K562 treated with DMSO at 1 percent for 12 hours (cell line): ENCODE data around the gene SLC12A7. TPM values are rescaled to one million over a fixed set of nuclear protein-coding genes. Genes with fewer than 3 reads are reported as not detected.

Experiments
- total RNA-seq: library from RNA; unstranded; fragments of 300-600 nt; gene quantifications from 2 replicates; pipeline ENCODE4 v1.2.3, GENCODE V29; 2022; ENCODE audit not compliant: insufficient read depth

Gene SLC12A7
- total RNA-seq: 1.5 and 5.0 TPM in 2 replicates

DNA sequence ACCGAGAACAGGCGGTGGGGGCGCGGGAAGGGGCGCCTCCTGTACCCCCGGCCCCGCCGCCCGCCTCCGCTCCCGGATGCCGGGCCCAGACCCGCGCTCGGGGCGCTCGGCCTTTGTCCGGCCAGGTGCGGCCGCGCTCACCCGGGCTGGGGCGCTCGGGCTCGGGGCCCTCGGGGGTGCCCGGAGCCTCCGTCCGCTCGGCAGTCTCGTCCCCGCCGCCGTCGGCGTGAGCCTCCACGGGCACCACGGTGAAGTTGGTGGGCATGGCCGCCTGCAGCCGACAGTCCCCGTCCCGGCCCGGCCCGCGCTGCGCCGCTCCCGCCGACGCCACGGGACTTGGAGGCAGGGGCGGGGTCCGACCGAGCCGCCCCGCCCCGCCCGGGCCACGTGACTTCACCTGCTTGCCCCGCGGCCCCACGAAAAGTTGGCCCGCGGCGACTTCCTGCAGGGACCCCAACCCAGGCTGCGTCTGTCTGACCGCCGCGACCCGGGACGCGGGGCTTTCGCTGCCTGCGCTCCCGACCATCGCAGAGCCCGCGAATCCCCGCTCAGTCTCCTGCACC lies at the start of gene SLC12A7:
Gene SLC12A7 (minus strand): TSS at position 337 of the 563 bp plus-strand sequence. CDS start 72 bp downstream, at position 265.

DNA sequence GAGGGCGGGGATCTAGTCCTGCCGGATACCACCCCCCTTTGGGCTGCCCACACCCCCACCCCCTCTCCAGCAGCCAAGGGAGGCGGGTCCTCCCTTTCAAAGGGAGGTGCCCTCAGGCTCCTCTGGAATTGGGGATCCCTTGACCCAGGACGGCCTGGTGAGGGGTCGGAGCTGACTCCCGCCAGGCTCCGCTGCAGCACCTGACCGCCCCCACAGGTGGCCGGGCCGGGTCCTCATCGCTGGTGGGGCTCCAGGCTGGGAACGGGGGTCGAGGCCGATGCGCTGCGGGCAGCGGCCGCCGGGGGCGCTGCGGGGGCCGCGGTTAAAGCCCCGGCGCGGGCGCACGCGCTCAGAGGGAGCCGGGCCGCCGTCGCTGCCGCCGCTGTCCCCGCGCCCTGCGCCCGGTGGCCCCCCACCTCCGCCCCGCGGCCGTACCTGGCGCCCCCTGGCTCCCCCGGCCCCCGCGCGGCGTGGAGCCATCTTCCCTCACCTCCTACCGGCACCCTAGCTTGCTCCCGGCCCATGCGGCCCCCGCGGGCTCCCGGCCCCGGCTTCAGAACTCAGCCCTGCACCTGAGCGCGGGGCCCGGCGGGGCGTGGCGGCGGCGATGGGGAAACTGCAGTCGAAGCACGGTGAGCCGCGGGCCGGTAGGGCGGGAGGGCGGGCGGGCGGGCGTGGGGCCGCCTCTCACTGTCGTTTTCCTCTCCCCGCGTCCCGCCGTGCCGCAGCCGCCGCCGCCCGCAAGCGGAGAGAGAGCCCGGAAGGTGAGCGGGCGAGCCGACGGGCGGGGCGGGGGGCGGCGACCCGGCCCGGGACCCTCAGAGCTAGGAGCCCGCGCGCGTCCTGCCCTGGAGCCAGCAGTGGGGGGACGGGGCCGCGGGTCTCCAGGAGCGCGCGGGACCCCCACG lies 103.2 kb downstream of the SLC12A7 start, which contains the start of gene NKD2:
Gene NKD2 (plus strand): TSS at position 352 of the 908 bp plus-strand sequence. CDS start 256 bp downstream, at position 608.

Other genes starting within 250 kb of the SLC12A7 start
- gene BRD9, start 219.3 kb downstream of the SLC12A7 start, total RNA-seq: 24.6 and 30.9 TPM in 2 replicates
- gene TRIP13, start 219.2 kb downstream of the SLC12A7 start, total RNA-seq: 25.6 and 28.4 TPM in 2 replicates
- gene NKD2, start 103.3 kb downstream of the SLC12A7 start, total RNA-seq: 0.85 and 2.5 TPM in 2 replicates
- gene SLC6A19, start 89.5 kb upstream of the SLC12A7 start, total RNA-seq: 0.15 and 0.60 TPM in 2 replicates
- gene SLC6A18, start 113.3 kb upstream of the SLC12A7 start, total RNA-seq: not detected in 2 replicates
- not detected in 2 replicates for gene TERT, start 183.0 kb upstream of the SLC12A7 start, total RNA-seq
- gene CLPTM1L, start 233.0 kb upstream of the SLC12A7 start, total RNA-seq: 97.9 and 142 TPM in 2 replicates